GM18907 (cell line): ENCODE measurements around the gene MIR17HG.

Experiments
- ATAC-seq: cut with Tn5 transposase; IDR thresholded peaks from one replicate; pipeline ENCODE4 v1.9.1; 2021; ENCODE audit warnings: mild to moderate bottlenecking, moderate library complexity; ENCODE audit not compliant: unreplicated experiment

Gene MIR17HG

DNA sequence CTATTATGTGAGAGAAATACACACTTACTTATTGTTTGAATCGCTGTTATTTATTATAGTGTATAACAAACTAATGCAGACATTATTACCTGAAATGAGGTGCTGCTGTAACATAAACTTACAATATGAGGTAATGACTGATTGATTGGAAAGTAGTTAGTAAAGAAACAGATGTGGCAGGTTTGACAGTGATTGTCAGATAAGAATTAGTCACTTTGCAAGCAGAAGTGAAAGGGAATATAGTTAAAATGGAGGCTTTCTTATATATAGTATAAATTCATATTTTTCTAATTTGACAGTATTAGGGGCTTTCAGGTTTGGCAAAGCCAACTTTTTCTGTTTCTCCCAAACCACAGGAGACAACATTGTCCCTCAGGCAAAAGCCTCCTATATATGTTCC is 20.6 kb downstream of the MIR17HG start:
- ATAC-seq = no peak

GRCh38 chr13:91368676-91369440 is 21.4 kb downstream of the MIR17HG start:
- ATAC-seq = peak; percentile 46

DNA sequence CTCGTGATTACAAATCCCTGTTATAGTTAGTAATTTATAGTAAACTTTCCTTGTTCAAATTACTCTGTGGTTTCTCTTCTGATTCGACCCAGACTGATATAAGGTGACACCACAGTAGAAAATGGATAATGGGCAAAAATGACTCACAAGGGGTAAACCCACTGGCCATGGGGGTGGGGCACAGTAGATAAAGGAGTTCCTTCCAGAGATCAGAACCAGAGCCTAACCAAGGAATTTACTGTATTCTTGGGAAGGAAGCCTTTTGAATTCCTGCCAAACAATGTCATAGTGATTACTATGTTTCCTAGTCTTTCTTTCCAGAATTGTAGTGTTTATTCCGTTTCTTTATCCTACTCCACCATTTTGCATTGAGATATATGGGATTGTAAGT is 21.9 kb downstream of the MIR17HG start:
- peak; percentile 45 for ATAC-seq

DNA sequence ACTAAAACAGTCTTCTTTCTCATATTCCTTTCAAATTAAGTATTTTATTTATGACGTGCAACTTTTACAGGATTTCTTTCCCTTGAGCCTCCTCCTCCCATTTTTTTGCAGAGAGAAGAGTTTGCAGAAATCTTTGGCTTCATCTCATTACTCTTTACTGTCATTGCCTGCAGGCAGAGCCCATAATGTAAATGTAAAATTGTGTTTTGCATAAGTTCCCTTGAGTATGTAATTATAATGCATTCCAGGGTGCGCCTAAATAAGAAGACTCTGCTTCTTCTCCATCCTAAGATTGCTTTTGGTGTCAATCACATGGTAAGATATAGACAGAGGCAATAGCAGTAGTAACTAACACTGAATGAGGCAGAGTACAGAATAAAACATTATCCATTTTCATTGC is 23.0 kb downstream of the MIR17HG start:
- no peak for ATAC-seq

GRCh38 chr13:91372911-91373310 is 25.4 kb downstream of the MIR17HG start:
- no peak for ATAC-seq

GRCh38 chr13:91375116-91375729 is 27.7 kb downstream of the MIR17HG start:
- ATAC-seq = peak; percentile 98

- ATAC-seq = peak; percentile 66
Measured at GRCh38 chr13:91381371-91381770, 33.9 kb downstream of the MIR17HG start.

DNA sequence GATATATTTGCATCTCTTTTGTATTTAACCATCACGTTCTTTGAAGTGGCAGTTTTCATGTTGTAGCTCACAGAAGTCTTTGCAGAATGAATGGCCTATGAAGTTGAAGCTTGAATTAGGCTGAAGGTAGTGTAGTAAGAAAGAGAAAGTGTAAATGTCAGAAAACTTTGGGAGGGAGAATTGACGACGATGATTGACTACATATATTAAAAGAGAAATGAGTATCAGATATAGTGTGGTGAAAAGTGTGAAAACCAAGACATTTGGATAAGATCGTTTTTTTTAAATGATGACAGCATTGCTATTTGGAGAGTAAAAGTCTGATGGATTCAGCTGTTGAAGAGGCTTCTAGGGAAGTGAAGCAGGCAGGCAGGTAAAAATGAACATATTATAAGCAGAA is 36.3 kb downstream of the MIR17HG start:
- ATAC-seq = no peak

GRCh38 chr13:91384896-91385295 is 37.4 kb downstream of the MIR17HG start:
- no peak for ATAC-seq

DNA sequence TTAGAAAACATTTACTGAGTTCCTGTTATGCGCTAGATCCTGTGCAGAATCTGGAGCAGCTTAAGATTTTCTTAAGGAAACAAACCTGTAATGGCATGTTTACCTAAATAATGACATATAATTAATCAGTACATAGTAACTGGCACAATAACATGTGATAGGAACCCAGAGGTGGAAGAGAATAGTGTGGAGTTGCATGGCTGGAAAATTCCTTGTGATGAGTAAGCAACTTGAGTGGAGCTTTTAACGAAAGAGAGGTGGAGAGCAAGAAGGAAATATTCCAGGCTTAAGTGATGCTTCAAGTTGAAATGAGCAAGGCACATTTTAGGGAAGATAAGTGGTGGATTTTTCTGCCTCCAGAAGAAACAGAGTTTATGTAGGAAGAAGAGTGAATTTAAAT is 41.7 kb downstream of the MIR17HG start:
- no peak for ATAC-seq

DNA sequence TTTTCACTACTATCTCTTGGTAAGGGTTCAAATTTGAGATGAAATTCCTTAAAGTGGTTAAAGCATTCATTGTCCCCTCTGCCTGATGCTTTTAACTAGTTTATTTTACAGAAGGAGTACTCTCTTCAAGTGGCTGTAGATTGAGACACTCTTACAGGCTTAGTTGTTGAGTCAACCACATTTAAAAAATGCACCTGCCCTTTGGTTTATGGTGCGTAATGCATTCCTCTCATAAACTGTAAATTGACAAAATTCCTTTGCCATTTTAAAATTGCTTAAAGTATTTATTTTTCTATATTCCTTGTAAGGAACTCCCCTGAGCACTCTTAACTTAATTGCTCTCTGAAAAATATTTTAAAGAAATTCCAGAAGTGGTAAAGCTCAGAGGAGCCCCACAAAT is 50.1 kb downstream of the MIR17HG start:
- ATAC-seq = no peak

- peak; percentile 94 for ATAC-seq
Measured at GRCh38 chr13:91398413-91399188, 51.1 kb downstream of the MIR17HG start, which contains the start of gene GPC5. Gene GPC5, plus strand, starts transcription at chr13:91398621.

DNA sequence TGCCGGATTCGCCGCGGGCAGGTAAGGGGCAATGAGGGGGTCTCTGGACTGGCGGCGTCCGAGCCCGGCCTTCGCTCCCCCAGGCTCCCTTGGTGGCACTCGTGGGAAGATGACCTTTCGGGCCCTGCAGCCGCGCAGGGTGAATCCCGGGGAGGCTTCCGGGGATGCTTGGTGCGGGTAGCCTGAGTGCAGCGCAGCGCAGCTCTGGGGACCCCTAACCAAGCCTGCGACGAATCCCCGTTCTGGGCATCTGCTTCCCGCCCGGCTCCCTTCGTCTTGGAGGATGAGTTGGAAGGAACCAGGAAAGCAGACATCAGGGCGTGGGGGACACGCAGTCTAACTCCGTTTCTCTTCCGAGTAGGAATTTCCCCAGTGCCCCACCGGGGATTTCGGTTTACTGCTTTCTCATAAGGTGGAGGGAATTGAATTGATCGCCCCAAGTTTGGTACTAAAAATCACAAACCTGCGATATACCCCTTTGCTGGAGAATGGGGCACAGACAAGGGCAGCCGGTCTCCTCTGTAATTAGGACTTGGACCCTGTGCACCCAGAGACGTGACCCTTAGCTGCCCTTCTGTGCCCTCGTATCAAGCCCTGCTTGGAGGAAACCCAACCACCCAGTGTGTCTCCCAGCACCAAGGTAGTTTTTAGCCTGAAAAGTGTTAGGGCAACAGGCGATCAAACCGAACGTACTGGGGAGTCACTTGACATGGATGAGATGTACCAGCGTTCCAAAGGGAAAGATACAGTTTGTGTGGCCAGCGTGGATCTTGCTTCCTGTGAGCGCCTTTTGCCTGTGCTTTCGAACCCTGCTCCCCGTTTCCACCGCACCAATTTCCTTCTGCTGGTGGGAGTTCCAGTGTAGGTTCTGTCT is 51.9 kb downstream of the MIR17HG start:
- ATAC-seq = peak; percentile 35

- ATAC-seq = no peak
Measured at GRCh38 chr13:91400063-91400399, 52.5 kb downstream of the MIR17HG start.

DNA sequence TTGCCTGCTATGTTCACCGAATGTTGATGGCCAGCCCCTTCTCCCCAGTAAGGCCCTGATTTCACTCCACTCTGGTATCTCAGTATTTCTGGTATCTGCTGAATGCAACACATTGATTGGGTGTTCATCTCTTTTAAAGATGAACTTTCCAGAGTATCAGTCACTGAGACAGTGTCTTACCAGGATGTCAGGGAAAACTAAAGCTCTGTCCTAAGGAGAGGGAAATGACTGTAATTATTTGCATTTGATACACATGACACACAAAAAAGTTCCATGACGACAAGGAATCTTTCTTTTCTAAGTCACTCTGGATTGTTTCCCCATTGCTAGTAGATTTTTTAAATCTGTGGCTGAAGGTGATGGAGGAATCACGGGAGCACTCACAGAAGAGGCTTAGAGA is 53.2 kb downstream of the MIR17HG start:
- ATAC-seq = no peak

DNA sequence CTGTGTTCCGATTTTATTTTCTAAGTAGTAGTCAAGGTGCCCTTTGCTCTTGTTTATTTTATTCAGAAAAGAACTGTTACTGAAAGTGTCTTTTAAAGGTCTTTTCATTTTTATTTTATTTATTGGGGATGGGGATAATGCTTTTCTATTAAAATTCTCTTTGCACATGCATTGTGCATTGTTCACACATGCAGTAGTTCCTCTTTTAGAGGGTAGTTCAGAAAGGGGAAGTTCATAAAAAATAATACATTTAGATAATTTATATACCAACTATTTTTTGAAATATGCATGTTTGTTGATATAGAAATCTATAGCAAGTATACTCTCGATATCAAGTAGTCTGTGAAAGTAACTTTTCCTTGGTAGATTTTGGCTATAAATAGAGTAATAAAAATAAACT is 54.4 kb downstream of the MIR17HG start:
- ATAC-seq = no peak
